GM12875 (cell line): ENCODE results near the gene SH3BP4.

Experiments
- H3K4me3 ChIP-seq: one replicate; pipeline ENCODE4 v1.5.1; 2011; ENCODE audit warnings: low read depth, low read length, control low read depth
- TF ChIP-seq, protein P1 (sequence below): IDR thresholded peaks from 2 replicates; pipeline ENCODE4 v1.5.1; 2011; ENCODE audit warnings: low read depth, mild to moderate bottlenecking, control low read depth, inconsistent platforms, low read length, moderate library complexity, borderline replicate concordance; ENCODE audit not compliant: insufficient read depth

The SH3BP4 gene

DNA sequence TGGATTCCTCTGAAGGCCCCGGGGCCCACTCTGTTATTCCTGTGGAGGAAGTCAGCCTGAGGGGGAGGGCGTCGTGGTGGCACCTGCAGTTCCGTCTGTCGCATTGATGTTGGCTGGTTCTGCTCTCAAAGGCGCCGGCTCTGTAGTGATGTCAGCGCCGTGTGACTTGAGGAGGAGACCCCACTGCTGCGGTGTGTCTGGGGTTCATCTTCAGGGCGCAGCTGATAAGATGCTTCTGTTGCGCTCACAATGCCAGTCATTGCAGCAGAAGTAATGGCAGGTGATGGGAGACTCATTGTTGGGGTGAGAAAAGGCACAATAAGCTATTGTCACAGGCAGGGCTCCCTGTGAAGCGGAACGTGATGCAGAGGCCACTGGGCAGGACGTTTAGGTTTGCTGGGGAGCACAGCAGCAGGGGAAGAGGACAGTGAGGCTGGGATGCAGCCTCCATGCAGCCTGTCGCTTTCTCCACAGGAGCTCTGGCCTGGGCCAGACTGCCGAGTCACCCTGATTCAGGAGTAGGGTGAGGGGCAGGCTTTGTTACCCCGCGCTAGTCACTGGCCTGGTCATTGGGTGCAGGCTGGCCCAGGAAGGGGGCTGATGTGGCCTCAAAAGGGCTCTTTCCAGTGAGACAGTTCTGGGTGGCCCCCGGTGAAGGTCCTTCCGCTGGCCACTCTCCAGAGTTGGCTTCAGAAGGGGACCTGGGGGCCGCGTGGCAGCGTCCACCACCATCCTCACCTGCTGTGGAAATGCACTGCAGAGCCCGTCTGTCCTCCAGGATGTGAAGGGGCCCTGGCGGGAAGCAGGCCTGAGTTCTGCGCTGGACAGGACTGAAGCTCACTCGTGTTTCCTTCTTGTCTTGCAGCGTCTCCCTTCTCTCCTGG, 42.9 kb downstream of the SH3BP4 start:
- no peak overlapping the region for H3K4me3 ChIP-seq
- TF ChIP-seq, protein P1, sequence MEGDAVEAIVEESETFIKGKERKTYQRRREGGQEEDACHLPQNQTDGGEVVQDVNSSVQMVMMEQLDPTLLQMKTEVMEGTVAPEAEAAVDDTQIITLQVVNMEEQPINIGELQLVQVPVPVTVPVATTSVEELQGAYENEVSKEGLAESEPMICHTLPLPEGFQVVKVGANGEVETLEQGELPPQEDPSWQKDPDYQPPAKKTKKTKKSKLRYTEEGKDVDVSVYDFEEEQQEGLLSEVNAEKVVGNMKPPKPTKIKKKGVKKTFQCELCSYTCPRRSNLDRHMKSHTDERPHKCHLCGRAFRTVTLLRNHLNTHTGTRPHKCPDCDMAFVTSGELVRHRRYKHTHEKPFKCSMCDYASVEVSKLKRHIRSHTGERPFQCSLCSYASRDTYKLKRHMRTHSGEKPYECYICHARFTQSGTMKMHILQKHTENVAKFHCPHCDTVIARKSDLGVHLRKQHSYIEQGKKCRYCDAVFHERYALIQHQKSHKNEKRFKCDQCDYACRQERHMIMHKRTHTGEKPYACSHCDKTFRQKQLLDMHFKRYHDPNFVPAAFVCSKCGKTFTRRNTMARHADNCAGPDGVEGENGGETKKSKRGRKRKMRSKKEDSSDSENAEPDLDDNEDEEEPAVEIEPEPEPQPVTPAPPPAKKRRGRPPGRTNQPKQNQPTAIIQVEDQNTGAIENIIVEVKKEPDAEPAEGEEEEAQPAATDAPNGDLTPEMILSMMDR: no peak

DNA sequence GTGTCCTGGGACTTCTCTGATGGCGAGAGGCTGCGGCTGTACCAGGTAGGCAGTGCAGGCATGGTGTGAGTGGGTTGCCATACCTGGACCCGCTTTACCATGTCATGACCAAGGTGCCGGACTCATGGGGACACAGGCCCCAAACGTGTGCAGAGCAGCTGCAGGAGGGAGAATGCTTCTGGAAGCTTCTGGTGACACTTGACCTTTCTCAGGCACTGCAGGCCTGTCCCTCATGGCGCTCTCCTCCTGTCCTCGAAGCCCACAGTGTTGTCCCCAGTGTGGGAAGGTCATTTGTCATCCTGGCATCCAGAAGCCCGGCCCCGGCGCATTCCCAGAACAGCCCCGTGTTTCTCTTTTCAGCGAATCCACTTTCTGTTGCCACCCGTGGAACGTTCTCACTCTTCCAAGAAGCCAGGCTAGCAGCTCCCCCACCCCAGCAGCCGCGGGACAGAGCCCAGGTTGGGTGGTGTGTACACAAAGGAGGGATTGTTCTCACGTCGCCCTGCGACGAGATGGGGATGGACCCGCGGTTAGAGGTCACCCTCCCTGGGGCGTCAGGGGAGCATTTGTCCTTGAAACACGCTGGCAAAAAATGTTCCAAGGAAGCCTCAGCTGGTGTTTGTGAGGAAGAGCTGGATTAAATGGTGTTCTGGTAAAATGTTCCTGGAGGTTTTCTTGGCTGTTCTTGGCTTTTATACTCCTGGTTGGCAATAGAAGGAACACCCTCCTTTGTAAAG, 43.7 kb downstream of the SH3BP4 start:
- TF ChIP-seq, protein P1: no peak
- no peak overlapping the region for H3K4me3 ChIP-seq

DNA sequence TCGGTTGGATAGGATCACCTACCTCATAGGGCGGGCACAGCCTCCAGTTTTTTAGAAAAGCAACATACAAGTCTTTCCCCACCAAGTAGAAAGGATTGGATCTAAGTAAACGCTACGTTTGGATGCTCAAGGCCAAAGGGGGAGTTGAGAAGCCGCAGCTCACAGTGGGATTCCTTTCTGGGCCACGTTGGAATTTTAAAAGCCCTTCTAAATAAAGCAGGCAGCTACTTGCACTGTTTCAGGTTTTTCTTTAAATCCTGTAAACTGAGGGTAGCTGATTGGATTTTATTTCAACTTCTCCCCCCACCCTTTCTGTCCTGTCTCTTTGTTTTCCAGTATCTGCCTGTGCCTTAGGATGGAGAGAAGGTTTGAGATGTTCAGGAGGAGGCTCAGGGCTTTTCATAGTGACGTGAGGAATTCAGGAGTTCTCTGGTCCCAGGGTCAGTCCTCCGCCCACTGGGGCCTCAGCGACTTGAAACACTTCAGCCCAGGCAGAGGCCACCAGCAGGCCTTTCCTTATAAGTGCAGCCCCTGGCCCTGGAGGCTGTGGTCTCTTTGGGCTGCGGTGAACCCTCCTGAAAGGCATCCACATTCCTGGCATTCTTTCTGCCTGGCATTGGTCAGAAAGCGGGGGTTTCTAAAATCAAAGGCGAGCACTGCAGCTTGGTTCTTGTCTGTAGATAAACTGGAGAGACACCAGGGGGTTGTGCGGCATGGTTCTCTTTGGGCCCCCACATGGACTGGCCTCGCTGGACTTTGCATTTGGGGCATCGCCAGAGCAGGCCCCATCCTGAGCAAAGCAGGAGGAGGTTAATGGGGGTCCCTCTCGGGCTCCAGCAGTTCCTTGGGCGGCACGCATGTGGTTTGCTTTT, 44.5 kb downstream of the SH3BP4 start:
- H3K4me3 ChIP-seq: no peak overlapping the region
- TF ChIP-seq, protein P1: no peak

DNA sequence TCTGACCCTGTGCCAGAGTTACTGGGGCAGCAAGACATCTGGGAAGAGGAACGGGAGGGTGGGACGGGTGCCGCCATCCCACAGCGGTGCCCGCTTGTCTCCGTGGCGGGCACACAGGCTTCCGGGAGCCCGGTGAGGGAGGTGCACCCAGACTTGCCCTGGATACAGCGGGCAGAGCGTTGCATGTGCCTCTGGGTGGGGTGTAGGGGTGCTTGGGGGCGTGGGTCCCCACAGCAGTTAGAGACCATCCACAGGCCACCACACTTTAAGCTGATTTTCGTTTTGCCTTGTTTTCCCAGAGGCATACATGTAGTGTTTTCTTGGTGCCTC, 45.1 kb downstream of the SH3BP4 start:
- TF ChIP-seq, protein P1: no peak
- no peak overlapping the region for H3K4me3 ChIP-seq

DNA sequence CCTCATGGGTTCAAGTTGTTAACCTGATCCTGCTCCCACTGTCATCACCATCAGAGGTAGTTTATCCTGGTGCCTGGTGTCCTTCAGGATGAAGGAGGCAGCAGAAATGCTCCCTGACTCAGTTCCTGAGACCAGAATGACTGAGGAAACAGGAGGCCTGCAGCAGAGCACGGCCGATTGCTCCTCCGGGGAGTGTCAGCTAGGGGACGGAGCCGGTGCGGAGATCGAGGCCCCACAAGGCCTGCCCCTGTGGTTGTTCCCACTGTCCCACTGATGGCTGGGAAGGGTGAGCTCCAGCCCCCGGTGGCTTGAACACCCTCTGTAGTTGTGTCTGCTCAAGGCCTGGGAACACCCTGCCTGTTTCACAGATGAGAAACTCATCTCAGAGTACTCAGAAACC, 45.6 kb downstream of the SH3BP4 start:
- no peak overlapping the region for H3K4me3 ChIP-seq
- TF ChIP-seq, protein P1: no peak

DNA sequence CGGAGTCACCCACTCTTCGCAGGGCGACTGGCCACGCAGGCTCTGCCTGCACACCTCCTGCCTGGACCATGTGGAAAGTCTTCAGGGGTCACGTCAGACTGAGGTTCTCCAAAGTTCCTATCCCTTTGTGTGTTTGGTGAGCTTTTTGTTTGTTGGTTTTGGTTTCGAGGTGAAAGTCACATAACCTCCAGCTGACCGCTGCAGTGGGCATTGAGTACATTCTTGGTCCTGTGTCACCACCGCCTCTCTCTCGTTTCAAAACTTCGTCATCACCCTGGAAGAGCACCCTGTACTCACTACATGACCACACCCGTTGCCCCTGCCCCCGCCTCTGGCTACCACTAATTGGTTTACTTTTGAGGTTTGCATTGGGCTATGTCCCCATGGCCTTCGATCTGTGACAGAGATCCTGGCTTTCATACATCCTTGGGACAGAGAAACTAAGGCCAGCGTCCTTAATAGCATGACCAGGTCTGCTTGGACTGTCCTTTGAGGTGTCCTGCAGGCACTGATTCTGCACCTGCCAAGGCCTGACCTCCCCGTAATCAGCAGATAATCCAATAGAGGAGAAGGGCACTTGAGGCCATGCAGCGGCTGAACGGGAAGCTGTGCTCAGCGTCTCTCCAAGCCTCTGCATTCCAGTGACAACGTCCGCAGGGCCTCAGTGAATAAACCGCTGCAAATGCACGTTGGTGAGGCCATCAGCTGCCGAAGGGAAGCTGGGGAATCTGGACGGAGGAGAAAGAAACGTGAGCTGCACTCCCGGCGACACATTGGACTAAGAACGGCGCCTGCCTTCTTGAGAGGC, 46.8 kb downstream of the SH3BP4 start:
- no peak overlapping the region for H3K4me3 ChIP-seq
- TF ChIP-seq, protein P1: no peak
